Measurements from ENCODE around the gene NXPH1. TPM values are rescaled to one million over a fixed set of nuclear protein-coding genes. Genes with fewer than 3 reads are reported as not detected.

NXPH1 gene
- total RNA-seq, 3 donors from 2014 or later (not counting 1 experiment from before 2014, with no cell fraction given), result not detected

DNA sequence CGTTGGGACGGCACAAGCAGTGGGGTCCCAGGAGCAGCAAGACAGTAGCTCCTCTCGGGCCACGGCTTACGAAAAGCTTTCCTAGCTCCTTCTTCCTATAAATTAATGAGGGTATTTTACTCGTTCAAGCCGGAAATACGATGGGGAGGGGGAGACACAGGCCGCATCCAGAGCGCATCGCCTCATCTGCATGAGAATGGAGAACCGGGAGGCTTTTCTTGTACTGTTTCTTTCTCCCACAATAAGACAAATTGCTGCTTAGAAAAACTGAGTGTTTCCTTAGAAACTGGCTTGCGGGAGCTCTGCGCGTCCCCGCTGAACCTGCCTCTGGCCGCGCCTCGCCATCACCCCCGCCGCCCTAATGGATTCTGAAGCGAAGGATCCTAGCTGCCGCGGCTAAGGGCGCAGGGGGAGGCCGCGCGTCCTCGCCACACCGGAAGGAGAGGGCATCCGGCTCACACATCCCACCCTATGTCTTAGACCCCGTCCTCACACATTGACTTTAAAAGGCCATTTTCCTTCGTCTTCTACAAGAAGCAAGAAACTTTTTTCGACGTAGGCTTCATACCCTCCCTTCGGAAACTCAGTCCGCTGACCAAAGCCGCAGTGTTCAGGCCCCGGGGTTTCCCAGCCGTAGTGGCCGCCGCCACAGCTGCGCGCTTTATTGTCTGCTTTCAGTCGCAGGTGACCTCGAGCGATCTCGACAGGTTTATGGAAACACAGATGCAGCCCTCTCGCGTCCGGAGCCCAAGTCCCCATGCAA lies 8.8 kb downstream of the NXPH1 start:
- no peak overlapping the region for H3K4me3 ChIP-seq (ENCODE audit: low read length)
- Mint-ChIP-seq H3K36me3 (peaks cover 11% of the 10 kb centered on the region), H3K27me3 (ENCODE audit: low read depth in 2 of 2) (peaks cover 54 to 97% of the 10 kb centered on the region in 2 donors), H3K4me3 (no peak overlapping the region), H3K27ac (no peak overlapping the region), H3K9me3 (peaks cover 2 to 5% of the 10 kb centered on the region in 2 donors), H3K4me1 (peaks cover 5 to 19% of the 10 kb centered on the region in 2 donors)
- 12% methylated on average over 51 of the region's 51 CpGs for WGBS (ENCODE audit: insufficient coverage)
- ATAC-seq (no peak), DNase-seq (no peak)
- no peaks in the 10 kb centered on the region for H3K36me3 ChIP-seq (ENCODE audit: control insufficient read depth, insufficient read depth, low read length)
- TF ChIP-seq, protein P1, sequence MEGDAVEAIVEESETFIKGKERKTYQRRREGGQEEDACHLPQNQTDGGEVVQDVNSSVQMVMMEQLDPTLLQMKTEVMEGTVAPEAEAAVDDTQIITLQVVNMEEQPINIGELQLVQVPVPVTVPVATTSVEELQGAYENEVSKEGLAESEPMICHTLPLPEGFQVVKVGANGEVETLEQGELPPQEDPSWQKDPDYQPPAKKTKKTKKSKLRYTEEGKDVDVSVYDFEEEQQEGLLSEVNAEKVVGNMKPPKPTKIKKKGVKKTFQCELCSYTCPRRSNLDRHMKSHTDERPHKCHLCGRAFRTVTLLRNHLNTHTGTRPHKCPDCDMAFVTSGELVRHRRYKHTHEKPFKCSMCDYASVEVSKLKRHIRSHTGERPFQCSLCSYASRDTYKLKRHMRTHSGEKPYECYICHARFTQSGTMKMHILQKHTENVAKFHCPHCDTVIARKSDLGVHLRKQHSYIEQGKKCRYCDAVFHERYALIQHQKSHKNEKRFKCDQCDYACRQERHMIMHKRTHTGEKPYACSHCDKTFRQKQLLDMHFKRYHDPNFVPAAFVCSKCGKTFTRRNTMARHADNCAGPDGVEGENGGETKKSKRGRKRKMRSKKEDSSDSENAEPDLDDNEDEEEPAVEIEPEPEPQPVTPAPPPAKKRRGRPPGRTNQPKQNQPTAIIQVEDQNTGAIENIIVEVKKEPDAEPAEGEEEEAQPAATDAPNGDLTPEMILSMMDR (IDR thresholded peaks at IDR 0.05), result no peak
- no peak overlapping the region for H3K27ac ChIP-seq (ENCODE audit: low read length)
- H3K27me3 ChIP-seq (ENCODE audit: control insufficient read depth, insufficient read depth, low read length), result peaks cover 57% of the 10 kb centered on the region
- H3K9me3 ChIP-seq (ENCODE audit: control insufficient read depth, insufficient read depth, low read length), result peaks cover 13% of the 10 kb centered on the region
- intact Hi-C loops (cut with micrococcal nuclease), result no loop called here
- H3K4me1 ChIP-seq (ENCODE audit: control insufficient read depth, insufficient read depth, low read length), result peaks cover 10% of the 10 kb centered on the region

DNA sequence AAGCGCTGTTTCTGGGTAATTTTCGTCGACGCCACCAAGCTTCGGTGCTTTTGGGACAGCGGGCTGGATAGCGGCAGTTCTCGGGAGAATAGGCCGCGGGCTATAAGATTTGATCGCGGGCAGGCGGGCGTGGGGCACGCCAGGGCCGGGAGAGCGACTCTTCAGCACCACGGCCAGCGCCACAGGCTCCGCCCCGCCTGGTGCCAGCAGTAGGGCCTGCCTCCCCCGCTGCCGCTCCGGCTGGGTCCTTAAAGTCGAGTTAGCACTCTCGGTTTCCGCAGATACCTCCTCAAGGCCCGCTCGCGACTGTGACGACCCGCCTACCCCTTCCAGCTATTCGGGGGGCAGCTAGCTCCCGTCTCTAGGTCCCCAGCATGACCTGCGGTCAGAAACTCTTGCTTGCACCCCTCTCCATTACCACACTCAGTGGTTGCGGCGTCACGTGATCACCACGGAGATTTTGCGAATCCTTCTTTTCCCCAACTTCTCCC lies 9.4 kb downstream of the NXPH1 start:
- Histone ChIP-seq H3K9me3 (ENCODE audit: control insufficient read depth, insufficient read depth, low read length) (peaks cover 13% of the 10 kb centered on the region), H3K4me3 (ENCODE audit: low read length) (no peak overlapping the region), H3K36me3 (ENCODE audit: control insufficient read depth, insufficient read depth, low read length) (no peaks in the 10 kb centered on the region), H3K4me1 (ENCODE audit: control insufficient read depth, insufficient read depth, low read length) (peaks cover 10% of the 10 kb centered on the region), H3K27ac (ENCODE audit: low read length) (no peak overlapping the region), H3K27me3 (ENCODE audit: control insufficient read depth, insufficient read depth, low read length) (peaks cover 51% of the 10 kb centered on the region)
- H3K9me3 Mint-ChIP-seq, result peaks cover 2 to 5% of the 10 kb centered on the region in 2 donors
- H3K27ac Mint-ChIP-seq, result no peak overlapping the region
- intact Hi-C loops (cut with micrococcal nuclease), result no loop called here
- H3K4me3 Mint-ChIP-seq, result no peak overlapping the region
- DNase-seq (peak; percentile 35 to 53), ATAC-seq (peak; percentile 64 to 81 (median 80))
- 5% methylated on average over 40 of the region's 40 CpGs for WGBS (ENCODE audit: insufficient coverage)
- TF ChIP-seq, protein P1 (IDR thresholded peaks at IDR 0.05), result no peak
- H3K27me3 Mint-ChIP-seq (ENCODE audit: low read depth in 2 of 2), result peaks cover 54 to 94% of the 10 kb centered on the region in 2 donors
- H3K4me1 Mint-ChIP-seq, result peaks cover 5 to 19% of the 10 kb centered on the region in 2 donors
- H3K36me3 Mint-ChIP-seq, result peaks cover 11% of the 10 kb centered on the region

DNA sequence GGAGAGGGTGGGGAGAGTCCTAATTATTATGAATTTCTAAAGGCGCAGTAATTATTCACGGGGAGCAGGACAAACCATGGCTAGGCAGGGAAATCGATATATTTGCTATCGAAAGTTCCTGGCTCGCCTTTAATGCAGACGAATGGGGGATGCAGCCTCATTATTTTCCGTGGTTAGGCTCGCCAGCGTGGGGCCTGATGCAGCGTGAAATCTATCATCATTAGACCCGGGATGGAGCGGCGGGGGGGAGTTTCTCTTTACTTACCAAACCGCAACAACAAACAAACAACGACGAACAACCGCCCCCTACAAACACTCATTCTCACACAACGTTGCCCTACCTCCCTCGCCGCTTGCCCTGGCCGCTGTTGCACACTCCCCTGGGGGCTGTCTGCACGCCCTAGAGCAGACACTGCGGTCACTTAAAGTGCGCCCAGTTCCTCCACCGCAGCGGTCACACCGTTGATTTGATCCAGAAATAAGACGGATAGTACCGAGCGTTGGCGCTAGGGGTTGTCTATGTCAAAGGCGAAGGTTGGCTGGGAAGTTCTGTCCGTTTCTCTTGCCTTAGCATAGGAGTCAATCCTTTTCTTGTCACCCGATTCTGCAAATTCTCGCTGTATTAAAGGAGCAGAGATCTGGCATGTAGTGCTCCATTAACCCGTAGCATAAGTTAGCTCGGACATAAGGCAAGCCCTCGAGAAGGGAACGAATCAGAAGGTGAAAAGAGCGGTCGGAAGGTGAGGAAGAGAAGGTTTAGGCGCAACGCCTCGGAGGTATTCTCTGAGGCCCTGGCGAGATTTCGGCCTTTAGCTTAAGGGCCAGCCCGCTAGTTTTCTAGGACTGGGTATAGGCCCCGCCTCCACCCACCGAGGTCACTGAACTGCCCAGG lies 10.4 kb downstream of the NXPH1 start:
- 9% methylated on average over 49 of the region's 49 CpGs for WGBS (ENCODE audit: insufficient coverage)
- H3K27me3 ChIP-seq (ENCODE audit: control insufficient read depth, insufficient read depth, low read length), result peaks cover 50% of the 10 kb centered on the region
- H3K36me3 Mint-ChIP-seq, result peaks cover 11% of the 10 kb centered on the region
- H3K36me3 ChIP-seq (ENCODE audit: control insufficient read depth, insufficient read depth, low read length), result no peaks in the 10 kb centered on the region
- H3K4me3 Mint-ChIP-seq, result peak overlapping the region; percentile 6
- DNase-seq, result no peak
- TF ChIP-seq, protein P1 (IDR thresholded peaks at IDR 0.05), result no peak
- H3K9me3 Mint-ChIP-seq, result peaks cover 2 to 5% of the 10 kb centered on the region in 2 donors
- peaks cover 10% of the 10 kb centered on the region for H3K4me1 ChIP-seq (ENCODE audit: control insufficient read depth, insufficient read depth, low read length)
- H3K9me3 ChIP-seq (ENCODE audit: control insufficient read depth, insufficient read depth, low read length), result peaks cover 13% of the 10 kb centered on the region
- ATAC-seq, result no peak
- intact Hi-C loops (cut with micrococcal nuclease), result no loop called here
- H3K27me3 Mint-ChIP-seq (ENCODE audit: low read depth in 2 of 2), result peaks cover 50 to 84% of the 10 kb centered on the region in 2 donors
- no peak overlapping the region for H3K27ac ChIP-seq (ENCODE audit: low read length)
- no peak overlapping the region for H3K4me3 ChIP-seq (ENCODE audit: low read length)
- H3K4me1 Mint-ChIP-seq, result peaks cover 5 to 19% of the 10 kb centered on the region in 2 donors
- H3K27ac Mint-ChIP-seq, result no peak overlapping the region

Data from natural killer cell (primary cell).